Prostate gland (tissue), 2 donors: ENCODE data around the gene LRRC73. TPM values are rescaled to one million over a fixed set of nuclear protein-coding genes. Genes with fewer than 3 reads are reported as not detected.
"Not testable (repeated sequence)": the region's sequence is repeated elsewhere in the genome, so short reads cannot be mapped to it uniquely, and the experiment has no call there.

Experiments
- DNase-seq: peaks from one replicate; pipeline ENCODE4 v3.0.0-alpha.2; 2019; ENCODE audit warnings: low spot score
- H3K27ac ChIP-seq, 2 donors: fragments of 200-600 bp; sonication (generic); 2 replicates each; pipeline ENCODE4 v1.5.1; 2017 to 2019
- H3K27me3 ChIP-seq: fragments of 200-600 bp; sonication (generic); replicated peaks from 2 replicates; pipeline ENCODE4 v1.5.1; 2019; ENCODE audit not compliant: insufficient read depth
- H3K36me3 ChIP-seq, 2 donors: fragments of 200-600 bp; sonication (generic); 1 replicate in 1 of 2; 2 replicates in 1 of 2; pipeline versions ENCODE4 v1.5.1 to v1.8.1; 2017 to 2019
- H3K4me1 ChIP-seq: fragments of 200-600 bp; sonication (generic); replicated peaks from 2 replicates; pipeline ENCODE4 v1.5.1; 2019
- H3K4me3 ChIP-seq, 2 donors: fragments of 200-600 bp; sonication (generic); 2 replicates each; pipeline ENCODE4 v1.5.1; 2017 to 2019
- H3K9me3 ChIP-seq: fragments of 200-600 bp; sonication (generic); 2 replicates; pipeline ENCODE4 v1.5.1; 2017
- POLR2A ChIP-seq: fragments of 450-650 bp; IDR thresholded peaks from one replicate; pipeline ENCODE4 v1.6.1; 2016; ENCODE audit warnings: antibody characterized with exemption, mild to moderate bottlenecking
- POLR2AphosphoS5 ChIP-seq: sonication (generic); formaldehyde crosslinking; IDR thresholded peaks from one replicate; pipeline ENCODE4 v1.6.1; 2017; ENCODE audit warnings: antibody characterized with exemption
- WGBS: methylation state at CpG from one replicate; pipeline ENCODE4 v1.1.5; 2018; 5-methylcytosine and 5-hydroxymethylcytosine counted together
- intact Hi-C: fragments of 100-400 bp; cut with DNase I; formaldehyde crosslinking; loops from one replicate; pipeline ENCODE4 v1.14.2; 2022
- small RNA-seq, 2 donors: library from RNA; depleted of rRNA; stranded (forward); fragments of <200 nt; gene quantifications; one replicate each; pipeline ENCODE3, GENCODE V24; 2016
- total RNA-seq, 2 donors: library from RNA; depleted of rRNA; stranded (reverse); fragments of >200 nt; gene quantifications; one replicate each; pipeline ENCODE4 v1.1.0, GENCODE V29; 2016
- TF ChIP-seq, protein P1 (sequence below), 4 experiments: fragments of 200-600 bp in 2 of 4; fragments of 450-650 bp in 2 of 4; sonication (generic) in 2 of 4; IDR thresholded peaks; 1 replicate in 3 of 4; 2 replicates in 1 of 4; pipeline ENCODE4 v1.5.1; 2016 to 2019; ENCODE audit warnings: antibody characterized with exemption in 4 of 4, mild to moderate bottlenecking in 2 of 4, moderate library complexity in 2 of 4

Gene LRRC73
- total RNA-seq, 2 donors from 2014 or later = 0.68 to 4.0 TPM

- intact Hi-C loops = no loop called here
- H3K36me3 ChIP-seq = no peaks in the 10 kb centered on the region
- H3K4me1 ChIP-seq = no peaks in the 10 kb centered on the region
- no peaks in the 10 kb centered on the region for H3K27me3 ChIP-seq
- no peak for TF ChIP-seq POLR2A
- TF ChIP-seq, protein P1, sequence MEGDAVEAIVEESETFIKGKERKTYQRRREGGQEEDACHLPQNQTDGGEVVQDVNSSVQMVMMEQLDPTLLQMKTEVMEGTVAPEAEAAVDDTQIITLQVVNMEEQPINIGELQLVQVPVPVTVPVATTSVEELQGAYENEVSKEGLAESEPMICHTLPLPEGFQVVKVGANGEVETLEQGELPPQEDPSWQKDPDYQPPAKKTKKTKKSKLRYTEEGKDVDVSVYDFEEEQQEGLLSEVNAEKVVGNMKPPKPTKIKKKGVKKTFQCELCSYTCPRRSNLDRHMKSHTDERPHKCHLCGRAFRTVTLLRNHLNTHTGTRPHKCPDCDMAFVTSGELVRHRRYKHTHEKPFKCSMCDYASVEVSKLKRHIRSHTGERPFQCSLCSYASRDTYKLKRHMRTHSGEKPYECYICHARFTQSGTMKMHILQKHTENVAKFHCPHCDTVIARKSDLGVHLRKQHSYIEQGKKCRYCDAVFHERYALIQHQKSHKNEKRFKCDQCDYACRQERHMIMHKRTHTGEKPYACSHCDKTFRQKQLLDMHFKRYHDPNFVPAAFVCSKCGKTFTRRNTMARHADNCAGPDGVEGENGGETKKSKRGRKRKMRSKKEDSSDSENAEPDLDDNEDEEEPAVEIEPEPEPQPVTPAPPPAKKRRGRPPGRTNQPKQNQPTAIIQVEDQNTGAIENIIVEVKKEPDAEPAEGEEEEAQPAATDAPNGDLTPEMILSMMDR (IDR thresholded peaks at IDR 0.05) = no peak
- no peak for TF ChIP-seq POLR2AphosphoS5
- no peak overlapping the region for H3K4me3 ChIP-seq
- 70% methylated on average over 4 of the region's 4 CpGs for WGBS
- H3K9me3 ChIP-seq = no peaks in the 10 kb centered on the region
- no peak for DNase-seq
- H3K27ac ChIP-seq = no peak overlapping the region
Measured at GRCh38 chr6:43460032-43460431, 50.1 kb downstream of the LRRC73 start.

DNA sequence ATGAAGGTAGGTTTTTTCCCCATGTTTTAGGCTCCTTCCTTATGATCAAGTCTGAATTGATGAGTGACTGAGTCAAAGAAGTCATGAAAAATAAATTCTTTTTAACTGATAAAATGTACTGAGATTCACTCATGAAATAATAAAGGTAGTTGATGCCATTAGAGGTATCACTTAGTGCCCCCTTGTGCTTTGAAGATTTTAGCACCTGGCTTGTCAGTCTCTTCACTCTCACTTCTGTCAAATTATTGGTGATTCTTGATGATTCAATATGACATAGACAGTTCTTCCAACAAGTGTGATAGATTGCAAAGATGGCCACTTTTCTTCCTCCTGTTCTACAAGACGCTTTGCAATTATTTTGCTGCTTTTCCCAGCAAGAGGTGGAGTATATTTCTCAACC is 50.6 kb downstream of the LRRC73 start:
- Histone ChIP-seq H3K4me3 (no peak overlapping the region), H3K36me3 (no peaks in the 10 kb centered on the region), H3K4me1 (no peaks in the 10 kb centered on the region), H3K9me3 (no peaks in the 10 kb centered on the region), H3K27me3 (no peaks in the 10 kb centered on the region), H3K27ac (no peak overlapping the region)
- no peak for DNase-seq
- intact Hi-C loops = no loop called here
- TF ChIP-seq, protein P1 (IDR thresholded peaks at IDR 0.05) = no peak
- no peak for TF ChIP-seq POLR2AphosphoS5
- TF ChIP-seq POLR2A = no peak
- 71% methylated on average over 1 of the region's 1 CpG for WGBS

GRCh38 chr6:43458154-43458553 is 52.0 kb downstream of the LRRC73 start:
- H3K4me3 ChIP-seq, H3K36me3 ChIP-seq, H3K9me3 ChIP-seq, H3K27ac ChIP-seq, intact Hi-C loops, H3K4me1 ChIP-seq, H3K27me3 ChIP-seq, DNase-seq: not testable (repeated sequence)
- WGBS = 93% methylated on average over 15 of the region's 15 CpGs

GRCh38 chr6:43457643-43458042 is 52.5 kb downstream of the LRRC73 start:
- no peak for TF ChIP-seq POLR2AphosphoS5
- TF ChIP-seq POLR2A = no peak
- TF ChIP-seq, protein P1 (IDR thresholded peaks at IDR 0.05) = no peak
- H3K9me3 ChIP-seq = no peaks in the 10 kb centered on the region
- 56% methylated on average over 9 of the region's 9 CpGs for WGBS
- H3K4me3 ChIP-seq = no peak overlapping the region
- H3K4me1 ChIP-seq = no peaks in the 10 kb centered on the region
- H3K27ac ChIP-seq = no peak overlapping the region
- H3K36me3 ChIP-seq = no peaks in the 10 kb centered on the region
- H3K27me3 ChIP-seq = no peaks in the 10 kb centered on the region
- DNase-seq = no peak
- intact Hi-C loops = no loop called here

Small RNAs within 50 kb of the gene (small RNA-seq; reads per million reads assigned to genes)
- 0 reads per million in 2 donors for gene RF00426
- 0 reads per million in 2 donors for gene RNU6-1113P

Other genes starting within 250 kb of the LRRC73 start
- not detected for gene SLC22A7, start 212.1 kb downstream of the LRRC73 start, total RNA-seq
- 1 to 10 TPM in 1 of 2 donors, under 1 TPM in 1; 0.55 to 7.3 TPM for gene CRIP3, start 201.5 kb downstream of the LRRC73 start, total RNA-seq
- 10 to 100 TPM; 15.1 to 41.6 TPM for gene ZNF318, start 140.7 kb downstream of the LRRC73 start, total RNA-seq
- 10 to 100 TPM; 18.0 to 38.1 TPM for gene ABCC10, start 82.8 kb downstream of the LRRC73 start, total RNA-seq
- gene DLK2, start 54.8 kb downstream of the LRRC73 start, total RNA-seq = 10 to 100 TPM; 13.5 to 46.1 TPM
- gene TJAP1, start 32.8 kb downstream of the LRRC73 start, total RNA-seq = 10 to 100 TPM; 29.1 to 51.6 TPM
- 100 to 1,000 TPM; 162 to 180 TPM for gene YIPF3, start 6.6 kb upstream of the LRRC73 start, total RNA-seq
- gene POLR1C, start 6.7 kb upstream of the LRRC73 start, total RNA-seq = 10 to 100 TPM; 24.4 to 37.2 TPM
- gene XPO5, start 65.7 kb upstream of the LRRC73 start, total RNA-seq = 10 to 100 TPM; 17.9 to 33.3 TPM
- gene POLH, start 65.8 kb upstream of the LRRC73 start, total RNA-seq = 10 to 100 TPM in 1 of 2 donors, 1 to 10 TPM in 1; 9.2 to 11.8 TPM
- gene GTPBP2, start 118.9 kb upstream of the LRRC73 start, total RNA-seq = 10 to 100 TPM; 22.4 to 54.9 TPM
- gene MAD2L1BP, start 125.5 kb upstream of the LRRC73 start, total RNA-seq = 10 to 100 TPM; 24.9 to 46.8 TPM
- 1 to 10 TPM in 1 of 2 donors, under 1 TPM in 1; 0.23 to 1.9 TPM for gene RSPH9, start 134.7 kb upstream of the LRRC73 start, total RNA-seq
- 10 to 100 TPM; 56.6 to 56.9 TPM for gene MRPS18A, start 177.4 kb upstream of the LRRC73 start, total RNA-seq